GM12801 (cell line): Measurements from ENCODE around the gene NCLN.

Experiments
- CTCF ChIP-seq: IDR thresholded peaks from one replicate; pipeline ENCODE4 v1.5.1; 2011; ENCODE audit warnings: control low read depth; ENCODE audit not compliant: insufficient read length; ENCODE audit errors: extremely low read depth

The NCLN gene

GRCh38 chr19:3225169-3225485, 39.4 kb downstream of the NCLN start:
- TF ChIP-seq CTCF = no peak

- no peak for TF ChIP-seq CTCF
Observed at GRCh38 chr19:3225677-3226093, 40.0 kb downstream of the NCLN start.

GRCh38 chr19:3227054-3227626, 41.4 kb downstream of the NCLN start:
- no peak for TF ChIP-seq CTCF

- TF ChIP-seq CTCF = no peak
Observed at GRCh38 chr19:3229346-3229743, 43.6 kb downstream of the NCLN start.

- TF ChIP-seq CTCF = no peak
Observed at GRCh38 chr19:3229888-3230496, 44.3 kb downstream of the NCLN start.

GRCh38 chr19:3231288-3231687, 45.6 kb downstream of the NCLN start:
- no peak for TF ChIP-seq CTCF

GRCh38 chr19:3233116-3233515, 47.4 kb downstream of the NCLN start:
- no peak for TF ChIP-seq CTCF
